ENCODE measurements around the gene C1orf232. TPM values are rescaled to one million over a fixed set of nuclear protein-coding genes. Genes with fewer than 3 reads are reported as not detected.

Gene C1orf232
- total and polyA plus RNA-seq, 9 of the 15 experiments (the other 6 are each of a cell fraction or from before 2014, with no cell fraction given), result not detected

DNA sequence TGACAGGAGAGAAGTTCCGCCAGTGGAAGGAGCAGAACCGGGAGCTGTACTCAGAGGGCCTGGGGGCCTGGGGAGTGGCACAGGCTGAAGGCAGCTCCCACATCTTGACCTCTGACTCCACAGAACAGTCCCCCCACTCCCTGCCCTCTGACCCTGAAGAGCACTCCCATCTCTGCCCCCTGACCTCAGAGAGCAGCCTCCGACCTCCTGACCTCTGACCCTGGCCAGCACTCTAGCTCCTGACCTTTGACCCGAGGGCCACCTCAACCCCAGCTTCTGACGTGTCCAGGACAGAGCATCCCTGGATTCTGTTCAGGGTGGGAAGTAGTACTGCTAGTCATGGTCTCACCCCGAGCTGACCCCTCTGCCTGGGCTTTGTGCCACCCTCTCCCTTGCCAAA, 20.6 kb upstream of the C1orf232 start (continued):
- TF ChIP-seq SREBF2 (CRISPR knock-in tag; IDR thresholded peaks at IDR 0.05) (no peak), ADNP (tag; IDR thresholded peaks at IDR 0.05) (no peak), JUNB (CRISPR knock-in tag; conservative IDR thresholded peaks at IDR 0.05) (no peak), NFIC (IDR thresholded peaks at IDR 0.05) (0 out of 2 replicates have a peak, but pooled peaks have one; percentile 11), KDM2B (CRISPR knock-in tag; IDR thresholded peaks at IDR 0.05) (no peak), NR2C1 (IDR thresholded peaks at IDR 0.05) (peak; percentile 97), NR2C1 (tag; IDR thresholded peaks at IDR 0.05) (peak; percentile 98), POLR3A (IDR thresholded peaks at IDR 0.05; ENCODE audit: borderline replicate concordance, extremely low read depth, insufficient read depth, insufficient read length) (no peak), POLR2B (IDR thresholded peaks at IDR 0.05; ENCODE audit: low read depth, partially characterized antibody) (no peak), ZFX (CRISPR knock-in tag; IDR thresholded peaks at IDR 0.05) (no peak), NELFE (IDR thresholded peaks at IDR 0.05; ENCODE audit: insufficient read depth, insufficient read length) (no peak)
- TF ChIP-seq, protein P1, sequence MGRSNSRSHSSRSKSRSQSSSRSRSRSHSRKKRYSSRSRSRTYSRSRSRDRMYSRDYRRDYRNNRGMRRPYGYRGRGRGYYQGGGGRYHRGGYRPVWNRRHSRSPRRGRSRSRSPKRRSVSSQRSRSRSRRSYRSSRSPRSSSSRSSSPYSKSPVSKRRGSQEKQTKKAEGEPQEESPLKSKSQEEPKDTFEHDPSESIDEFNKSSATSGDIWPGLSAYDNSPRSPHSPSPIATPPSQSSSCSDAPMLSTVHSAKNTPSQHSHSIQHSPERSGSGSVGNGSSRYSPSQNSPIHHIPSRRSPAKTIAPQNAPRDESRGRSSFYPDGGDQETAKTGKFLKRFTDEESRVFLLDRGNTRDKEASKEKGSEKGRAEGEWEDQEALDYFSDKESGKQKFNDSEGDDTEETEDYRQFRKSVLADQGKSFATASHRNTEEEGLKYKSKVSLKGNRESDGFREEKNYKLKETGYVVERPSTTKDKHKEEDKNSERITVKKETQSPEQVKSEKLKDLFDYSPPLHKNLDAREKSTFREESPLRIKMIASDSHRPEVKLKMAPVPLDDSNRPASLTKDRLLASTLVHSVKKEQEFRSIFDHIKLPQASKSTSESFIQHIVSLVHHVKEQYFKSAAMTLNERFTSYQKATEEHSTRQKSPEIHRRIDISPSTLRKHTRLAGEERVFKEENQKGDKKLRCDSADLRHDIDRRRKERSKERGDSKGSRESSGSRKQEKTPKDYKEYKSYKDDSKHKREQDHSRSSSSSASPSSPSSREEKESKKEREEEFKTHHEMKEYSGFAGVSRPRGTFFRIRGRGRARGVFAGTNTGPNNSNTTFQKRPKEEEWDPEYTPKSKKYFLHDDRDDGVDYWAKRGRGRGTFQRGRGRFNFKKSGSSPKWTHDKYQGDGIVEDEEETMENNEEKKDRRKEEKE (IDR thresholded peaks at IDR 0.05; ENCODE audit: borderline replicate concordance in 1 of 2, control insufficient read depth in 1 of 2, low read depth in 2 of 2, low read length in 1 of 2), result no peak
- TF ChIP-seq, protein P2, sequence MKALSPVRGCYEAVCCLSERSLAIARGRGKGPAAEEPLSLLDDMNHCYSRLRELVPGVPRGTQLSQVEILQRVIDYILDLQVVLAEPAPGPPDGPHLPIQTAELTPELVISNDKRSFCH (CRISPR knock-in tag; IDR thresholded peaks at IDR 0.05), result no peak
- TF ChIP-seq, protein P2 (tag; IDR thresholded peaks at IDR 0.05), result 0 out of 2 replicates have a peak, but pooled peaks have one; percentile 20
- TF ChIP-seq, protein P3, sequence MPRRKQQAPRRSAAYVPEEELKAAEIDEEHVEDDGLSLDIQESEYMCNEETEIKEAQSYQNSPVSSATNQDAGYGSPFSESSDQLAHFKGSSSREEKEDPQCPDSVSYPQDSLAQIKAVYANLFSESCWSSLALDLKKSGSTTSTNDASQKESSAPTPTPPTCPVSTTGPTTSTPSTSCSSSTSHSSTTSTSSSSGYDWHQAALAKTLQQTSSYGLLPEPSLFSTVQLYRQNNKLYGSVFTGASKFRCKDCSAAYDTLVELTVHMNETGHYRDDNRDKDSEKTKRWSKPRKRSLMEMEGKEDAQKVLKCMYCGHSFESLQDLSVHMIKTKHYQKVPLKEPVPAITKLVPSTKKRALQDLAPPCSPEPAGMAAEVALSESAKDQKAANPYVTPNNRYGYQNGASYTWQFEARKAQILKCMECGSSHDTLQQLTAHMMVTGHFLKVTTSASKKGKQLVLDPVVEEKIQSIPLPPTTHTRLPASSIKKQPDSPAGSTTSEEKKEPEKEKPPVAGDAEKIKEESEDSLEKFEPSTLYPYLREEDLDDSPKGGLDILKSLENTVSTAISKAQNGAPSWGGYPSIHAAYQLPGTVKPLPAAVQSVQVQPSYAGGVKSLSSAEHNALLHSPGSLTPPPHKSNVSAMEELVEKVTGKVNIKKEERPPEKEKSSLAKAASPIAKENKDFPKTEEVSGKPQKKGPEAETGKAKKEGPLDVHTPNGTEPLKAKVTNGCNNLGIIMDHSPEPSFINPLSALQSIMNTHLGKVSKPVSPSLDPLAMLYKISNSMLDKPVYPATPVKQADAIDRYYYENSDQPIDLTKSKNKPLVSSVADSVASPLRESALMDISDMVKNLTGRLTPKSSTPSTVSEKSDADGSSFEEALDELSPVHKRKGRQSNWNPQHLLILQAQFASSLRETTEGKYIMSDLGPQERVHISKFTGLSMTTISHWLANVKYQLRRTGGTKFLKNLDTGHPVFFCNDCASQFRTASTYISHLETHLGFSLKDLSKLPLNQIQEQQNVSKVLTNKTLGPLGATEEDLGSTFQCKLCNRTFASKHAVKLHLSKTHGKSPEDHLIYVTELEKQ (CRISPR knock-in tag; IDR thresholded peaks at IDR 0.05), result no peak
